OCI-LY1 (cell line): Measurements from ENCODE around the gene DDX4.
"Not testable (repeated sequence)": the region's sequence is repeated elsewhere in the genome, so short reads cannot be mapped to it uniquely, and the experiment has no call there.

Experiments used
- H2AFZ ChIP-seq: fragments of 200-600 bp; sonication (generic), shearing (Covaris generic); 2 replicates; pipeline ENCODE4 v1.6.0; 2014; ENCODE audit warnings: antibody characterized with exemption, mild to moderate bottlenecking, low read length
- H3F3A ChIP-seq: fragments of 200-600 bp; sonication (generic), shearing (Covaris generic); 2 replicates; pipeline ENCODE4 v1.6.0; 2014; ENCODE audit warnings: mild to moderate bottlenecking, antibody characterized with exemption, low read length, moderate library complexity; ENCODE audit not compliant: insufficient read depth
- H3K27ac ChIP-seq: fragments of 200-600 bp; sonication (generic); 2 replicates; pipeline ENCODE4 v1.5.1; 2014; ENCODE audit warnings: low read length, mixed run types, mild to moderate bottlenecking, low read depth; ENCODE audit not compliant: poor library complexity, severe bottlenecking
- H3K27me3 ChIP-seq: fragments of 200-600 bp; sonication (generic); 2 replicates; pipeline ENCODE4 v1.6.0; 2014; ENCODE audit warnings: antibody characterized with exemption, mild to moderate bottlenecking, low read length, moderate library complexity; ENCODE audit not compliant: insufficient read depth
- H3K36me3 ChIP-seq: fragments of 200-600 bp; sonication (generic); 2 replicates; pipeline ENCODE4 v1.6.1; 2014; ENCODE audit warnings: mild to moderate bottlenecking, antibody characterized with exemption, low read length, moderate library complexity, mixed read lengths; ENCODE audit not compliant: insufficient read depth
- H3K4me1 ChIP-seq: fragments of 200-600 bp; sonication (generic); 2 replicates; pipeline ENCODE4 v1.5.1; 2014; ENCODE audit warnings: mild to moderate bottlenecking, low read length, moderate library complexity; ENCODE audit not compliant: insufficient read depth, severe bottlenecking
- H3K4me2 ChIP-seq: fragments of 200-600 bp; sonication (generic), shearing (Covaris generic); 2 replicates; pipeline ENCODE4 v1.6.1; 2014; ENCODE audit warnings: low read length
- H3K4me3 ChIP-seq: fragments of 200-600 bp; sonication (generic); 2 replicates; pipeline ENCODE4 v1.5.1; 2014; ENCODE audit warnings: low read length, low read depth, mild to moderate bottlenecking, mixed read lengths; ENCODE audit not compliant: poor library complexity, severe bottlenecking
- H3K79me2 ChIP-seq: fragments of 200-600 bp; shearing (Covaris generic); 2 replicates; pipeline ENCODE4 v1.6.1; 2016; ENCODE audit warnings: mixed run types, low read length, mixed read lengths; ENCODE audit not compliant: insufficient read depth
- H3K9ac ChIP-seq: fragments of 200-600 bp; sonication (generic), shearing (Covaris generic); 2 replicates; pipeline ENCODE4 v1.6.1; 2014; ENCODE audit warnings: mild to moderate bottlenecking, low read length, mixed read lengths
- H3K9me2 ChIP-seq: fragments of 200-600 bp; sonication (generic), shearing (Covaris generic); 2 replicates; pipeline ENCODE4 v1.6.1; 2014; ENCODE audit warnings: low read depth, mild to moderate bottlenecking, low read length, mixed read lengths
- H3K9me3 ChIP-seq: fragments of 200-600 bp; shearing (Covaris generic); 2 replicates; pipeline ENCODE4 v1.6.1; 2014; ENCODE audit warnings: low read length, mixed read lengths
- H4K20me1 ChIP-seq: fragments of 200-600 bp; sonication (generic), shearing (Covaris generic); 2 replicates; pipeline ENCODE4 v1.6.0; 2016; ENCODE audit warnings: mild to moderate bottlenecking, low read length; ENCODE audit not compliant: insufficient read depth
- EZH2 ChIP-seq: fragments of 200-600 bp; sonication (generic), shearing (Covaris generic); IDR thresholded peaks from 2 replicates; pipeline ENCODE4 v1.8.0; 2017; ENCODE audit warnings: borderline replicate concordance, mixed run types, mild to moderate bottlenecking, antibody characterized with exemption, low read length, moderate library complexity, mixed read lengths
- TF ChIP-seq, protein P1 (sequence below): fragments of 200-600 bp; sonication (generic), shearing (Covaris generic); IDR thresholded peaks from 2 replicates; pipeline ENCODE4 v1.5.1; 2017; ENCODE audit warnings: mild to moderate bottlenecking, antibody characterized with exemption, low read length, moderate library complexity, mixed read lengths

Gene DDX4

DNA sequence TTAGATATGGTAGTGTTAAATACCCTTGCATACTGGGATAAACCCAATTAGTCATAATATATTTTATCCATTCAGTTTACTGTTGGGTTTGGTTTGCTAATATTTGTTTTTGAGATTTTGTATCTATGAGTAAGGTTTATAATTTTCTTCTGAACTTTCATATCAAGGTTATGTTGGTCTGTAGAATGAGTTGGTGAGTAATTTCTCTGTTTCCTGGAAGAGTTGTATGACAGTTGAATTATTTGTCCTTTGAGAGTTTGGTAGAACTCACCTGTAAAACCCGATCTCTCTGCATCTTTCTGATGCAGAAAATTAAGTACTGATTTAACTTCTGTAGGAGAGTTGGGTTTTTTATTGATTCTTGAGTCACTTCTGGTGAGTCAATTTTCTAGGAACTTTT lies 20.4 kb downstream of the DDX4 start:
- Histone ChIP-seq H3K9me3 (no peaks in the 10 kb centered on the region), H3K9me2 (no peaks in the 10 kb centered on the region), H2AFZ (no peak overlapping the region), H3K9ac (no peak overlapping the region), H3F3A (no peaks in the 10 kb centered on the region), H3K79me2 (no peaks in the 10 kb centered on the region), H3K4me3 (no peak overlapping the region), H3K27ac (no peak overlapping the region), H3K36me3 (no peaks in the 10 kb centered on the region), H3K4me2 (no peak overlapping the region), H4K20me1 (no peaks in the 10 kb centered on the region), H3K4me1 (no peaks in the 10 kb centered on the region), H3K27me3 (no peaks in the 10 kb centered on the region)
- no peak for TF ChIP-seq EZH2
- TF ChIP-seq, protein P1, sequence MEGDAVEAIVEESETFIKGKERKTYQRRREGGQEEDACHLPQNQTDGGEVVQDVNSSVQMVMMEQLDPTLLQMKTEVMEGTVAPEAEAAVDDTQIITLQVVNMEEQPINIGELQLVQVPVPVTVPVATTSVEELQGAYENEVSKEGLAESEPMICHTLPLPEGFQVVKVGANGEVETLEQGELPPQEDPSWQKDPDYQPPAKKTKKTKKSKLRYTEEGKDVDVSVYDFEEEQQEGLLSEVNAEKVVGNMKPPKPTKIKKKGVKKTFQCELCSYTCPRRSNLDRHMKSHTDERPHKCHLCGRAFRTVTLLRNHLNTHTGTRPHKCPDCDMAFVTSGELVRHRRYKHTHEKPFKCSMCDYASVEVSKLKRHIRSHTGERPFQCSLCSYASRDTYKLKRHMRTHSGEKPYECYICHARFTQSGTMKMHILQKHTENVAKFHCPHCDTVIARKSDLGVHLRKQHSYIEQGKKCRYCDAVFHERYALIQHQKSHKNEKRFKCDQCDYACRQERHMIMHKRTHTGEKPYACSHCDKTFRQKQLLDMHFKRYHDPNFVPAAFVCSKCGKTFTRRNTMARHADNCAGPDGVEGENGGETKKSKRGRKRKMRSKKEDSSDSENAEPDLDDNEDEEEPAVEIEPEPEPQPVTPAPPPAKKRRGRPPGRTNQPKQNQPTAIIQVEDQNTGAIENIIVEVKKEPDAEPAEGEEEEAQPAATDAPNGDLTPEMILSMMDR = no peak

DNA sequence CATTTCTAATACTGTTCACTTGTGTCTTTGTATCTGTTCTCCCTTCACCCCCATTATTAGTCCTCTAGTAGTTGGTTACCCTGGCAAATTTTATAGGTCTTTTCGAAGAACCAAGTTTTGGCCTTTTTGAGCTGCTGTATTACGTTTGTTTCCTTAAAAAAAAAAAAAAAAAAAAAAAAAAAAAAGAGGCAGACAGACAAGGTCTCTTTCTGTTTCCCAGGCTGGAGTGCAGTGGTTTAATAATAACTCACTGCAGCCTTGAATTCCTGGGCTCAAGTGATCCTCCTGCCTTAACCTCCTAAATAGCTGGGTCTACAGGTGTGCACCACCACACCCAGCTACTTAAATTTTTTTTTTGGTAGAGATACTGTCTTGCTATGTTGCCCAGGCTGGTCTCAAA lies 20.9 kb downstream of the DDX4 start:
- Histone ChIP-seq H3K27ac (no peak overlapping the region), H3K36me3 (no peaks in the 10 kb centered on the region), H3K9me2 (no peaks in the 10 kb centered on the region), H3K4me3 (no peak overlapping the region), H3F3A (no peaks in the 10 kb centered on the region), H3K9ac (no peak overlapping the region), H3K9me3 (no peaks in the 10 kb centered on the region), H3K79me2 (no peaks in the 10 kb centered on the region), H2AFZ (no peak overlapping the region), H3K27me3 (no peaks in the 10 kb centered on the region), H3K4me2 (no peak overlapping the region), H4K20me1 (no peaks in the 10 kb centered on the region), H3K4me1 (no peaks in the 10 kb centered on the region)
- TF ChIP-seq, protein P1 = no peak
- no peak for TF ChIP-seq EZH2

DNA sequence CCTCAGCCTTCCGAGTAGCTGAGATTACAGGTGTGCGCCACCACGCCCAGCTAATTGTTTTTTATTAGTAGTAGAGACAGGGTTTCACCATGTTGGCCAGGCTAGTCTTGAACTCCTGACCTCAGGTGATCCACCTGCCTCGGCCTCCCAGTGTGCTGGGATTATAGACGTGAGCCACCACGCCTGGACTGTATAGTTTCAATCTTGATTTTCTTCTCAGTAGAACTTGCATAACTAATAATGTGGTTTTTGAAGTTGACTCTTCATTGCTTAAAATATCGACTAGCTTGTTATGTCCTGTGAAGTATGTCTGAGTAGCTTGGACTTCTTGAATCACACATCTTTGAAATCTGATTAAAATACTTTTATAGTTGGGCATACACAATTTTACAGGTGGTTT lies 23.9 kb downstream of the DDX4 start:
- not testable (repeated sequence) for H3K9ac ChIP-seq, H3K4me1 ChIP-seq, H4K20me1 ChIP-seq, H3K9me3 ChIP-seq, H3K4me2 ChIP-seq, H3K79me2 ChIP-seq, H3K9me2 ChIP-seq, H3F3A ChIP-seq, H3K27me3 ChIP-seq, H3K27ac ChIP-seq, H2AFZ ChIP-seq, H3K36me3 ChIP-seq, H3K4me3 ChIP-seq

DNA sequence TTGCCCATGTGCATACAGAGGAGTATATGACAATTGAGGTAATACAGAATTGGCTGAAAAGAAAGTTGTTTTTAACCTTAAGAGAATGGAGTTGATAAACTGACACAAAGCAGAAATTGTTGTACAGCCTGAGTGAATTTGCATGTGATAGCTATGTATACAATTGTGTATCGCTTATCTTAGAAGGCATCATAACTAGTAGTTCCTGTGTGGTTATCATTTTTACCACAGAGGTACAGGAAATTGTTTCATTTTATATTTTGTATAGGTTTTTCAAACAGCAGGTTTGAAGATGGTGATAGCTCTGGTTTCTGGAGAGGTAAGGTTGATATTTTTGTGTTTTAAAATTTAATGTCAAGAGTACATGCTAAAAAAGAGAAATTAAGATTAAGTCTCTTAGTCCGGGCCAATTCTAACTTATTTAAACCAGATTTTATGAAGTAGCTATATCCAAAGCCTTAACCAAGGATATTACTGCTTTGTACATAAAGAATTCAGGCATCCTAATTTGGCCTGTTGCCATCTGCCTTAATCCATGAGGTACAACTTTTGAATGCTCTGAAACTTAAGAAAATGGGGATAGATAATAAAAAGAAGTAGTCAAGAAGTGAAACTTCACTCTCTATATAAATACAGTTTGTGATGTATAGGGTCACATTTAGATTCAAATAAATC lies 26.0 kb downstream of the DDX4 start:
- Histone ChIP-seq H3K79me2 (no peaks in the 10 kb centered on the region), H3K4me2 (no peak overlapping the region)
- TF ChIP-seq, protein P1 = no peak
- no peak for TF ChIP-seq EZH2

More for the DNA sequence above, 26.0 kb downstream of the DDX4 start:
- H3K9me3 ChIP-seq = no peaks in the 10 kb centered on the region
- no peak overlapping the region for H3K4me3 ChIP-seq
- H3K9ac ChIP-seq = no peak overlapping the region
- H4K20me1 ChIP-seq = no peaks in the 10 kb centered on the region
- no peaks in the 10 kb centered on the region for H3K36me3 ChIP-seq
- H3K9me2 ChIP-seq = no peaks in the 10 kb centered on the region
- no peaks in the 10 kb centered on the region for H3K27me3 ChIP-seq
- H3K4me1 ChIP-seq = no peaks in the 10 kb centered on the region
- H3F3A ChIP-seq = no peaks in the 10 kb centered on the region
- H2AFZ ChIP-seq = no peak overlapping the region
- H3K27ac ChIP-seq = no peak overlapping the region
